Hypothalamus (tissue), 51 donors: ENCODE results near the gene MPND.

ENCODE experiments used
- DNase-seq, 51 donors: peaks; one replicate each; lab custom pipeline; 2025; lab: John Stamatoyannopoulos, UW

The MPND gene

GRCh38 chr19:4345342-4346019, 2.1 kb downstream of the MPND start:
- DNase-seq = no peak

- no peak for DNase-seq
Observed at GRCh38 chr19:4346020-4346383, 2.6 kb downstream of the MPND start.

GRCh38 chr19:4347521-4347920, 4.2 kb downstream of the MPND start:
- DNase-seq = no peak

- DNase-seq = peak in 1 of 51 donors; percentile 39
Observed at GRCh38 chr19:4349225-4349624, 5.9 kb downstream of the MPND start.

GRCh38 chr19:4350111-4350510, 6.7 kb downstream of the MPND start:
- DNase-seq = no peak

- DNase-seq = no peak
Observed at GRCh38 chr19:4350726-4351125, 7.4 kb downstream of the MPND start.

- DNase-seq = peak in 6 of 51 donors; percentile 9 to 36 (median 20)
Observed at GRCh38 chr19:4352701-4353121, 9.3 kb downstream of the MPND start.

GRCh38 chr19:4354282-4354681, 10.9 kb downstream of the MPND start:
- DNase-seq = no peak

GRCh38 chr19:4354897-4355296, 11.5 kb downstream of the MPND start:
- no peak for DNase-seq

GRCh38 chr19:4357095-4357797, 13.9 kb downstream of the MPND start:
- DNase-seq = peak in 2 of 51 donors; percentile 4 to 31

- DNase-seq = no peak
Observed at GRCh38 chr19:4357921-4358326, 14.6 kb downstream of the MPND start.

- no peak for DNase-seq
Observed at GRCh38 chr19:4358709-4359626, 15.6 kb downstream of the MPND start.

GRCh38 chr19:4359627-4360000, 16.3 kb downstream of the MPND start:
- no peak for DNase-seq

- no peak for DNase-seq
Observed at GRCh38 chr19:4360081-4360569, 16.8 kb downstream of the MPND start.

GRCh38 chr19:4360641-4361151, 17.3 kb downstream of the MPND start:
- no peak for DNase-seq

GRCh38 chr19:4361152-4362046, 18.0 kb downstream of the MPND start:
- DNase-seq = no peak

GRCh38 chr19:4362101-4362828, 18.9 kb downstream of the MPND start:
- no peak for DNase-seq

GRCh38 chr19:4362831-4363545, 19.6 kb downstream of the MPND start:
- no peak for DNase-seq
